ENCODE data around the gene TMEM72. TPM values are rescaled to one million over a fixed set of nuclear protein-coding genes. Genes with fewer than 3 reads are reported as not detected.

The TMEM72 gene
- total RNA-seq: not detected in 3 replicates
- long read RNA-seq: 0 reads

GRCh38 chr10:44911081-44911540 is at the start of gene TMEM72:
Gene TMEM72, plus strand, starts transcription at chr10:44911337. Its CDS starts 176 bp downstream, at chr10:44911513.
- peaks cover 30% of the 10 kb centered on the region for H3K4me1 Mint-ChIP-seq (ENCODE audit: low read depth)
- peak within 1 kb of the TSS; percentile 8 for H3K27ac Mint-ChIP-seq (ENCODE audit: unreplicated experiment)
- H3K9me3 Mint-ChIP-seq (ENCODE audit: low read depth): no peaks in the 10 kb centered on the region
- no peaks in the 10 kb centered on the region for H3K36me3 Mint-ChIP-seq (ENCODE audit: low read depth)
- DNase-seq (ENCODE audit: low spot score): no peak
- no peak within 1 kb of the TSS for H3K4me3 Mint-ChIP-seq (ENCODE audit: unreplicated experiment)
- H3K27me3 Mint-ChIP-seq (ENCODE audit: low read depth): no peaks in the 10 kb centered on the region
- TF ChIP-seq, protein P1, sequence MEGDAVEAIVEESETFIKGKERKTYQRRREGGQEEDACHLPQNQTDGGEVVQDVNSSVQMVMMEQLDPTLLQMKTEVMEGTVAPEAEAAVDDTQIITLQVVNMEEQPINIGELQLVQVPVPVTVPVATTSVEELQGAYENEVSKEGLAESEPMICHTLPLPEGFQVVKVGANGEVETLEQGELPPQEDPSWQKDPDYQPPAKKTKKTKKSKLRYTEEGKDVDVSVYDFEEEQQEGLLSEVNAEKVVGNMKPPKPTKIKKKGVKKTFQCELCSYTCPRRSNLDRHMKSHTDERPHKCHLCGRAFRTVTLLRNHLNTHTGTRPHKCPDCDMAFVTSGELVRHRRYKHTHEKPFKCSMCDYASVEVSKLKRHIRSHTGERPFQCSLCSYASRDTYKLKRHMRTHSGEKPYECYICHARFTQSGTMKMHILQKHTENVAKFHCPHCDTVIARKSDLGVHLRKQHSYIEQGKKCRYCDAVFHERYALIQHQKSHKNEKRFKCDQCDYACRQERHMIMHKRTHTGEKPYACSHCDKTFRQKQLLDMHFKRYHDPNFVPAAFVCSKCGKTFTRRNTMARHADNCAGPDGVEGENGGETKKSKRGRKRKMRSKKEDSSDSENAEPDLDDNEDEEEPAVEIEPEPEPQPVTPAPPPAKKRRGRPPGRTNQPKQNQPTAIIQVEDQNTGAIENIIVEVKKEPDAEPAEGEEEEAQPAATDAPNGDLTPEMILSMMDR (IDR thresholded peaks at IDR 0.05): no peak

DNA sequence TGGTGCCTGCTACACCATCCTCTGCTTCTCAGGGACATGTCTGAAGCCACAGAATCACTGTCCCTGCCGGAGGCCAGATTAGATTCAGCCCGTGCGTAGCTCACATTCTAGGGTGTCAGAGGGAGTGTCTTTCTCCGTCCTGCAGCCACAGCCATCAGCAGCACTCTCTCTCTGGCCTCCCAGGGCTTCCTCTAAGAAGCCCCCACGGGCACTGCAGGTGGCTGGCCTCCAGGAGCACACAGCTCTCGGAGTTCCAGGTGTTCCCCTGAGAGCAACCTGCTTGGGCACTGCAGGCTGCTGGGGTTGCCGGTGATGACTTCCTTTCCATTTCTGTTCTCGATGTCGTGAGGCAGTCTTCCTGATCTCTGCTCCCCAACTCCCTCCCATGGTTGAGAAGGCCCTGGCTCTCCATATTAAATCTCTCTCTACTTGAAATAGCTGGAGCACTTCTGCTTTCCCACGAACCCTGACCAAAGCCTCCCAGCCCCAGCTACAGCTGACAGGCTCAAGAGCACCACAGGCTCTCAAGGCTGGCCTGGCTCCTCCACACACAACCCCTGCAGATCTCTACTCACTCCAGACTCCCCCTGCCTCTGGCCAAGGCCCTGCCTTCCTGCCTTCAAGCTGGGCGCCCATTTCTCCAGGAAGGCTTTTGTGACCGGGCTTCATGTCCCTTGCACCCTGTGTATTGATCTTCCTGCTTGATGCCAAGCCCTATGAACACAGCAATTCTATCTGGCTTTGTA is 49.0 kb upstream of the TMEM72 start:
- Mint-ChIP-seq H3K4me1 (ENCODE audit: low read depth) (peaks cover 33% of the 10 kb centered on the region), H3K9me3 (ENCODE audit: low read depth) (no peaks in the 10 kb centered on the region), H3K4me3 (ENCODE audit: unreplicated experiment) (no peak overlapping the region), H3K27me3 (ENCODE audit: low read depth) (peaks cover 3% of the 10 kb centered on the region), H3K27ac (ENCODE audit: unreplicated experiment) (no peak overlapping the region), H3K36me3 (ENCODE audit: low read depth) (no peaks in the 10 kb centered on the region)
- DNase-seq (ENCODE audit: low spot score): no peak
- TF ChIP-seq, protein P1 (IDR thresholded peaks at IDR 0.05): no peak

- Mint-ChIP-seq H3K36me3 (ENCODE audit: low read depth) (no peaks in the 10 kb centered on the region), H3K4me1 (ENCODE audit: low read depth) (peaks cover 26% of the 10 kb centered on the region), H3K9me3 (ENCODE audit: low read depth) (no peaks in the 10 kb centered on the region), H3K4me3 (ENCODE audit: unreplicated experiment) (no peak overlapping the region), H3K27me3 (ENCODE audit: low read depth) (peaks cover 3% of the 10 kb centered on the region), H3K27ac (ENCODE audit: unreplicated experiment) (no peak overlapping the region)
- no peak for DNase-seq (ENCODE audit: low spot score)
- TF ChIP-seq, protein P1 (IDR thresholded peaks at IDR 0.05): no peak
Measured at GRCh38 chr10:44862924-44863323, 48.2 kb upstream of the TMEM72 start.

GRCh38 chr10:44863344-44864047 is 47.6 kb upstream of the TMEM72 start:
- Mint-ChIP-seq H3K4me1 (ENCODE audit: low read depth) (peaks cover 24% of the 10 kb centered on the region), H3K27me3 (ENCODE audit: low read depth) (peaks cover 3% of the 10 kb centered on the region), H3K4me3 (ENCODE audit: unreplicated experiment) (peak overlapping the region; percentile 93), H3K9me3 (ENCODE audit: low read depth) (no peaks in the 10 kb centered on the region), H3K36me3 (ENCODE audit: low read depth) (no peaks in the 10 kb centered on the region), H3K27ac (ENCODE audit: unreplicated experiment) (no peak overlapping the region)
- TF ChIP-seq, protein P1 (IDR thresholded peaks at IDR 0.05): no peak
- no peak for DNase-seq (ENCODE audit: low spot score)

GRCh38 chr10:44864051-44864450 is 47.1 kb upstream of the TMEM72 start:
- peaks cover 5% of the 10 kb centered on the region for H3K27me3 Mint-ChIP-seq (ENCODE audit: low read depth)
- H3K4me1 Mint-ChIP-seq (ENCODE audit: low read depth): peaks cover 24% of the 10 kb centered on the region
- H3K9me3 Mint-ChIP-seq (ENCODE audit: low read depth): no peaks in the 10 kb centered on the region
- no peak overlapping the region for H3K27ac Mint-ChIP-seq (ENCODE audit: unreplicated experiment)
- H3K36me3 Mint-ChIP-seq (ENCODE audit: low read depth): no peaks in the 10 kb centered on the region
- DNase-seq (ENCODE audit: low spot score): no peak
- peak overlapping the region; percentile 93 for H3K4me3 Mint-ChIP-seq (ENCODE audit: unreplicated experiment)
- TF ChIP-seq, protein P1 (IDR thresholded peaks at IDR 0.05): no peak
